PC-3 (cell line): ENCODE results near the gene KANK2. TPM values are rescaled to one million over a fixed set of nuclear protein-coding genes. Genes with fewer than 3 reads are reported as not detected.

Source experiments
- ATAC-seq: fragments of 200-7000 bp; cut with Tn5 transposase; 2 replicates; pipeline ENCODE4 v1.9.1; 2020; ENCODE audit warnings: mild to moderate bottlenecking, moderate library complexity
- BruUV-seq: library from RNA; stranded (reverse); fragments of 400-500 nt; replicated peaks from 2 replicates; lab custom pipeline; 2021; lab: Mats Ljungman, UMichigan
- CTCF ChIA-PET: fragments of 300-600 bp; sonication (Branson Sonifier 250); formaldehyde crosslinking; loops from one replicate; lab custom pipeline; 2022; ENCODE audit warnings: antibody characterized with exemption; lab: Charles Lee
- POLR2A ChIA-PET: fragments of 300-600 bp; sonication (Branson Sonifier 250); formaldehyde crosslinking; loops from one replicate; lab custom pipeline; 2022; ENCODE audit warnings: antibody characterized with exemption; ENCODE audit not compliant: unreplicated experiment; lab: Charles Lee
- DNase-seq: peaks from one replicate; pipeline ENCODE4 v3.0.0-alpha.2; 2015
- H2AFZ ChIP-seq: fragments of 300-600 bp; sonication (generic); 2 replicates; pipeline ENCODE4 v1.6.0; 2016; ENCODE audit warnings: antibody characterized with exemption, low read length
- H3F3A ChIP-seq: fragments of 300-600 bp; sonication (generic); one replicate; pipeline ENCODE4 v1.6.0; 2017; ENCODE audit warnings: antibody characterized with exemption, low read length, control low read depth, mild to moderate bottlenecking; ENCODE audit not compliant: unreplicated experiment
- H3K27ac ChIP-seq: fragments of 300-600 bp; sonication (generic); 2 replicates; pipeline ENCODE4 v1.5.1; 2016; ENCODE audit warnings: mild to moderate bottlenecking, low read length
- H3K27me3 ChIP-seq: fragments of 300-600 bp; sonication (generic); 2 replicates; pipeline ENCODE4 v1.6.1; 2016; ENCODE audit warnings: low read length, mixed read lengths
- H3K36me3 ChIP-seq: fragments of 300-600 bp; sonication (generic); 2 replicates; pipeline ENCODE4 v1.6.1; 2016; ENCODE audit warnings: low read depth, mixed run types, low read length, mixed read lengths
- H3K4me1 ChIP-seq: fragments of 300-600 bp; sonication (generic); 2 replicates; pipeline ENCODE4 v1.5.1; 2016; ENCODE audit warnings: low read length; ENCODE audit not compliant: insufficient read depth
- H3K4me2 ChIP-seq: fragments of 300-600 bp; sonication (generic); 2 replicates; pipeline ENCODE4 v1.6.0; 2016; ENCODE audit warnings: low read length
- H3K4me3 ChIP-seq: fragments of 300-600 bp; sonication (generic); 2 replicates; pipeline ENCODE4 v1.5.1; 2016; ENCODE audit warnings: mild to moderate bottlenecking, low read length, mixed read lengths
- H3K79me2 ChIP-seq: fragments of 300-600 bp; sonication (generic); 2 replicates; pipeline ENCODE4 v1.6.1; 2017; ENCODE audit warnings: low read length, mixed read lengths
- H3K9ac ChIP-seq: fragments of 300-600 bp; sonication (generic); 2 replicates; pipeline ENCODE4 v1.6.0; 2016; ENCODE audit warnings: mild to moderate bottlenecking, low read length
- H3K9me2 ChIP-seq: fragments of 300-600 bp; sonication (generic); replicated peaks from 2 replicates; pipeline ENCODE4 v1.6.1; 2016; ENCODE audit warnings: mixed run types, low read length, mixed read lengths
- H3K9me3 ChIP-seq: fragments of 300-600 bp; sonication (generic); 2 replicates; pipeline ENCODE4 v1.6.1; 2016; ENCODE audit warnings: low read length, mixed read lengths
- H4K20me1 ChIP-seq: fragments of 300-600 bp; sonication (generic); 2 replicates; pipeline ENCODE4 v1.6.1; 2016; ENCODE audit warnings: low read length, mixed read lengths
- EZH2 ChIP-seq: fragments of 300-600 bp; sonication (generic); IDR thresholded peaks from one replicate; pipeline ENCODE4 v1.6.1; 2017; ENCODE audit warnings: antibody characterized with exemption, mild to moderate bottlenecking, low read length; ENCODE audit not compliant: unreplicated experiment
- EZH2phosphoT487 ChIP-seq: fragments of 300-600 bp; sonication (generic); IDR thresholded peaks from 2 replicates; pipeline ENCODE4 v1.6.1; 2018; ENCODE audit warnings: mild to moderate bottlenecking, antibody characterized with exemption, low read length, borderline replicate concordance
- intact Hi-C: fragments of 100-400 bp; cut with micrococcal nuclease; formaldehyde crosslinking; loops from 2 replicates; pipeline ENCODE4 v1.9.0; 2023
- total RNA-seq: library from RNA; depleted of rRNA; stranded (reverse); fragments of >200 nt; gene quantifications from 2 replicates; pipeline ENCODE4 v1.2.3, GENCODE V29; 2014
- TF ChIP-seq, protein P1 (sequence below): fragments of 300-600 bp; sonication (generic); conservative IDR thresholded peaks from 2 replicates; pipeline ENCODE4 v1.5.1; 2017; ENCODE audit warnings: antibody characterized with exemption, low read depth, mild to moderate bottlenecking, low read length

The KANK2 gene
- total RNA-seq, 1 experiment from 2014 or later, result 98.4 TPM

DNA sequence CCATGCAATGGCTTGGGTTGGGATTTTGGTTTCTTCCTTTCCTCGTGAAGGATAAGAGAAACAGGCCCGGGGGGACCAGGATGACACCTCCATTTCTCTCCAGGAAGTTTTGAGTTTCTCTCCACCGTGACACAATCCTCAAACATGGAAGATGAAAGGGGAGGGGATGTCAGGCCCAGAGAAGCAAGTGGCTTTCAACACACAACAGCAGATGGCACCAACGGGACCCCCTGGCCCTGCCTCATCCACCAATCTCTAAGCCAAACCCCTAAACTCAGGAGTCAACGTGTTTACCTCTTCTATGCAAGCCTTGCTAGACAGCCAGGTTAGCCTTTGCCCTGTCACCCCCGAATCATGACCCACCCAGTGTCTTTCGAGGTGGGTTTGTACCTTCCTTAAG, 65.9 kb downstream of the KANK2 start:
- Histone ChIP-seq H2AFZ (no peak overlapping the region), H3K4me2 (no peak overlapping the region), H3K9me2 (no peaks in the 10 kb centered on the region), H3K27ac (no peak overlapping the region), H3K4me3 (no peak overlapping the region), H3K9me3 (no peaks in the 10 kb centered on the region), H3K4me1 (no peaks in the 10 kb centered on the region), H3K36me3 (peaks cover 60% of the 10 kb centered on the region), H3F3A (peaks cover 50% of the 10 kb centered on the region), H3K79me2 (no peaks in the 10 kb centered on the region), H3K9ac (no peak overlapping the region), H4K20me1 (peaks cover 34% of the 10 kb centered on the region), H3K27me3 (no peaks in the 10 kb centered on the region)
- CTCF ChIA-PET, result no interaction called here
- ATAC-seq (no peak), DNase-seq (no peak)
- TSS peak; percentile 51 for BruUV-seq
- TF ChIP-seq, protein P1, sequence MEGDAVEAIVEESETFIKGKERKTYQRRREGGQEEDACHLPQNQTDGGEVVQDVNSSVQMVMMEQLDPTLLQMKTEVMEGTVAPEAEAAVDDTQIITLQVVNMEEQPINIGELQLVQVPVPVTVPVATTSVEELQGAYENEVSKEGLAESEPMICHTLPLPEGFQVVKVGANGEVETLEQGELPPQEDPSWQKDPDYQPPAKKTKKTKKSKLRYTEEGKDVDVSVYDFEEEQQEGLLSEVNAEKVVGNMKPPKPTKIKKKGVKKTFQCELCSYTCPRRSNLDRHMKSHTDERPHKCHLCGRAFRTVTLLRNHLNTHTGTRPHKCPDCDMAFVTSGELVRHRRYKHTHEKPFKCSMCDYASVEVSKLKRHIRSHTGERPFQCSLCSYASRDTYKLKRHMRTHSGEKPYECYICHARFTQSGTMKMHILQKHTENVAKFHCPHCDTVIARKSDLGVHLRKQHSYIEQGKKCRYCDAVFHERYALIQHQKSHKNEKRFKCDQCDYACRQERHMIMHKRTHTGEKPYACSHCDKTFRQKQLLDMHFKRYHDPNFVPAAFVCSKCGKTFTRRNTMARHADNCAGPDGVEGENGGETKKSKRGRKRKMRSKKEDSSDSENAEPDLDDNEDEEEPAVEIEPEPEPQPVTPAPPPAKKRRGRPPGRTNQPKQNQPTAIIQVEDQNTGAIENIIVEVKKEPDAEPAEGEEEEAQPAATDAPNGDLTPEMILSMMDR, result no peak
- TF ChIP-seq EZH2phosphoT487 (no peak), EZH2 (no peak)
- intact Hi-C loops, result loop anchor here (2.0 kb wide), 1 partner anchor 95 kb away; no protein-coding TSS in a partner anchor
- POLR2A ChIA-PET, result no interaction called here

- BruUV-seq, result no TSS peak
- Histone ChIP-seq H2AFZ (no peak overlapping the region), H3K79me2 (no peaks in the 10 kb centered on the region), H3K4me1 (no peaks in the 10 kb centered on the region), H3K9ac (no peak overlapping the region), H3K9me2 (no peaks in the 10 kb centered on the region), H3F3A (peaks cover 55% of the 10 kb centered on the region), H3K9me3 (no peaks in the 10 kb centered on the region), H4K20me1 (peaks cover 37% of the 10 kb centered on the region), H3K27me3 (no peaks in the 10 kb centered on the region), H3K36me3 (peaks cover 65% of the 10 kb centered on the region), H3K4me2 (no peak overlapping the region), H3K27ac (no peak overlapping the region), H3K4me3 (no peak overlapping the region)
- intact Hi-C loops, result loop anchor here (2.0 kb wide), 1 partner anchor 94 kb away; no protein-coding TSS in a partner anchor
- ATAC-seq (peak; percentile 81), DNase-seq (peak; percentile 87)
- ChIA-PET POLR2A (no interaction called here), CTCF (interaction anchor here (0.7 kb wide), 1 partner anchor 75 kb away, joined by 6 read pairs; no protein-coding TSS in a partner anchor)
- TF ChIP-seq, protein P1, result peak; percentile 92
- TF ChIP-seq EZH2, result no peak
Observed at GRCh38 chr19:11130824-11131455, 66.4 kb downstream of the KANK2 start.

DNA sequence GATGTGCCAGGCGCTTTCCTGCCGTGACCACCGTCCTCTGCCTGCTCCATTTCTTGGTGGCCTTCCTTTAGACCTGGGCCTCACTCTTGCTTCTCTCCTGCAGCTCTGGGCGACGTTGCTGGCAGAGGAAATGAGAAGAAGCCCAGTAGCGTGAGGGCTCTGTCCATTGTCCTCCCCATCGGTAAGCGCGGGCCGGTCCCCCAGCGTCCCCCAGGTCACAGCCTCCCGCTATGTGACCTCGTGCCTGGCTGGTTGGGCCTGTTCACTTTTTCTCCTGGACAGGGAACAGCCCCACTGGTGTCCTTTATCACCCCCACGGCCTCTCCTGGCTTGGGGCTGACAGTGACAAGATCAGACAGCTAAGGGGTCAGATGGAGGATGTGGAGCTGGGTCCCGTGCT, 69.4 kb downstream of the KANK2 start:
- TF ChIP-seq EZH2, result no peak
- TF ChIP-seq EZH2phosphoT487, result no peak
- TF ChIP-seq, protein P1, result no peak
- Histone ChIP-seq H3K4me2 (no peak overlapping the region), H3K4me1 (no peaks in the 10 kb centered on the region), H3K9me3 (no peaks in the 10 kb centered on the region), H3K27me3 (no peaks in the 10 kb centered on the region), H3K4me3 (no peak overlapping the region), H3F3A (peaks cover 48% of the 10 kb centered on the region), H3K9me2 (no peaks in the 10 kb centered on the region), H3K9ac (no peak overlapping the region), H2AFZ (no peak overlapping the region), H3K27ac (no peak overlapping the region), H3K36me3 (peaks cover 88% of the 10 kb centered on the region), H3K79me2 (no peaks in the 10 kb centered on the region), H4K20me1 (peaks cover 44% of the 10 kb centered on the region)
- no TSS peak for BruUV-seq
- ATAC-seq, result no peak
- intact Hi-C loops, result no loop called here
- DNase-seq, result no peak
- CTCF ChIA-PET, result no interaction called here
- POLR2A ChIA-PET, result no interaction called here
